ENCODE results near the gene CSNK1A1.
"Not testable (repeated sequence)": the region's sequence is repeated elsewhere in the genome, so short reads cannot be mapped to it uniquely, and the experiment has no call there.

The CSNK1A1 gene

DNA sequence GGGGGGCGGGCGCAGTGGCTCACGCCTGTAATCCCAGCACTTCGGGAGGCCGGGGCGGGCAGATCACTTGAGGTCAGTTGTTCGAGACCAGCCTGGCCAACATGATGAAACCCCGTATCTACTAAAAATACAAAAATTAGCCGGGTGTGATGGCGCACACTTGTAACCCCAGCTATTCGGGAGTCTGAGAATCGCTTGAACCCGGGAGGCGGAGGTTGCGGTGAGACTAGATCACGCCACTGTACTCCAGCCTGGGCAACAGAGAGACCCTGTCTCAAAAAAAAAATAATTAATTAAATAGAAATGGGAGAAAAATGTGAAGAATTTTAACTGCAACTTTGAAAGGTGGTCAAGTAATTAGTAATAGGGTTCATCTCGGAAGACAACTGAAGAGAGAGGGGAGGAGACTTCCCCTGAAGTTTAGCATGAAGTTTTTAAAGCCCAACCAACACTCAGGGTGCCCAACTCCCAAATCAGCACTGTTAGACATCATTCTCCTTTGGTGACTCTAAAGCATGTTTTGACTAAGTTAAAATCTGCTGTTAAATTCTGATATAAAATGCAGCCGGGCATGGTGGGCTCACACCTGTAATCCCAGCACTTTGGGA lies 1.4 kb upstream of the CSNK1A1 start:
- TF ChIP-seq POLR2A (IDR thresholded peaks at IDR 0.05; ENCODE audit: low read depth, low read length) = no peak
- no peak for DNase-seq (ENCODE audit: insufficient read length, low spot score)
- FAIRE-seq = no peak

- FAIRE-seq = no peak
- TF ChIP-seq POLR2A (IDR thresholded peaks at IDR 0.05; ENCODE audit: low read depth, low read length) = no peak
- DNase-seq (ENCODE audit: insufficient read length, low spot score) = no peak
These were observed 827 bp upstream of the CSNK1A1 start for GRCh38 chr5:149552038-149552494.

DNA sequence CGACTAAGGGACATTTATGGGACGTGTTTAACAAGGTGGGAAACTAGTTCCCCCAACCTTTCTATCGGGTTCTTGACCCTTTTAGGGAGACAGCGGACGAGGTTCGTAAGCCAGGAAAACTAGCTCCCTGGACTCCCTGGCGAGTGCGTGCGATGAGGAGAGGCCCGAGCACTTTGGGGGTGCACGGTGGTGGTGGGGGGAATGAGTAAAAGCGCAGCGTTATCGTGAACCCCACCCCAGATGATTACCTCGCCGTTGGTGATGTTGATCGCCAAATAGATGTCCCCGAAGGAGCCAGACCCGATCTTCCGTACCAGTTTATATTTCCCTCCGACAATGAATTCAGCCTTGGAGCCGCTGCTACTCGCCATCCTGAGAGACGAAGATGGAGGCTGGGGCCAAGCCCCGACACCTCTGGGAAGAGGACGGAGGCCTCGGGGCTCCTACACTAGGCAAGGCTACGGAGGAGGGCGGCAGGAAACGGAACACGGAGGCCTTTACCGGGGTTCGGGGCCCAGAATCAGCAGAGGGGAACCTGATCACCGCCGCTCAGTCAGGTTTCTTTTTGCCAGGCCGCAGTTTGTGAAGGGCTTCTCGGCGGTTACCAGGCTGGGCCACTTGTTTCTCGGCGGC lies 529 bp downstream of the CSNK1A1 start:
- TF ChIP-seq POLR2A (IDR thresholded peaks at IDR 0.05; ENCODE audit: low read depth, low read length) = no peak
- DNase-seq (ENCODE audit: insufficient read length, low spot score) (no peak), FAIRE-seq (no peak)

DNA sequence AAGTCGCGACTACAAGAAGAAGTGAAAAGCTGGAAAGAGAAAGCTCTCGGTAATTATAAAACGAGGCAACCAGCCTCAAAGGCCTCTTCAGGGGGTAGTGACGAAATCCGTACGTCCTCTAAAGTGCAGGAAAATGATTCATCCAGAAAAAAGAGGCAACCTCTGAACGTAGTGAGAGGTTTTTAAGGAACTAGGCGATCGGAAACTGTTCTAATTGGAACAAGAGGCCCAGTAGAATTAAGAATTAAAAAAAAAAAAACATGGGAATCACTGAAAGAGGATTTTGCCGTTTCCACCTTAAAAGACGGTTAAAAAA lies 1.0 kb downstream of the CSNK1A1 start:
- FAIRE-seq = no peak
- DNase-seq (ENCODE audit: insufficient read length, low spot score) = peak; percentile 11
- no peak for TF ChIP-seq POLR2A (IDR thresholded peaks at IDR 0.05; ENCODE audit: low read depth, low read length)

DNA sequence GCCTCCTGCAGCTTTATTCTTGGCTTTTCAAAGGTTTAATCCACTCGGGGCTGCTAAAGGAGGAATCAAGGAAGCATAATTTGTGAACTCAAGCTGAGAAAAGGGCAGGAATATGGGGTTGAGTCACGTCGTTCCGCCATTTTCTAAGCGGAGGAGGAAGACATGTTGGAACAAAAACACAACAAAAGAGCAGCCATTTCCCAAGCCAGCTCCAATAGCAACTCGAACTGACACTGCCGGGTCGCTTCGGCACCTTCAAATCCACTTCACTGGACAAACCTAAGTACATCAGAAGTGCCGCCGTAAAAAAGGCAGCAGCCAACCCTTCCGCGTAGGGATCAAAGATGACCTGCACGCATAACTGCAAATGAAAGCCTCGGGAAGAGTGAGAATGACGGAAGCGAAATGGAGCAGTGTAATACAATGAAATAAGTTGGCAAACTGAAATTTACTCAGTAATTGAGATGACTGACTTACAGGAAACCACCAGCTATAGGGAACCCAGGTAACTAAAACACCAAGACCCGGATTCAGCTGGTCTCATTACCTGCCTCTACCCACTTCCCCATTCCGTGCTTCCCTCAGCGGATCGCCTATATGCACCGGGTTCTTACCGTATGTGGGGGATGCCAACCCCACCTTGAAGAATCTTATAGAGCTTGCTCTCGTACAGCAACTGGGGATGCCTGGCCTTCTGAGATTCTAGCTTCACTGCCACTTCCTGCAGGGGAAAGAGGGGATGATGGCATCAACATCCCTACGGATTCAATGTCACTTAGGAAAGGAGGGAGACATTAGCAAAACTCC lies 1.6 kb downstream of the CSNK1A1 start:
- DNase-seq (ENCODE audit: insufficient read length, low spot score) = no peak
- no peak for TF ChIP-seq POLR2A (IDR thresholded peaks at IDR 0.05; ENCODE audit: low read depth, low read length)
- no peak for FAIRE-seq

DNA sequence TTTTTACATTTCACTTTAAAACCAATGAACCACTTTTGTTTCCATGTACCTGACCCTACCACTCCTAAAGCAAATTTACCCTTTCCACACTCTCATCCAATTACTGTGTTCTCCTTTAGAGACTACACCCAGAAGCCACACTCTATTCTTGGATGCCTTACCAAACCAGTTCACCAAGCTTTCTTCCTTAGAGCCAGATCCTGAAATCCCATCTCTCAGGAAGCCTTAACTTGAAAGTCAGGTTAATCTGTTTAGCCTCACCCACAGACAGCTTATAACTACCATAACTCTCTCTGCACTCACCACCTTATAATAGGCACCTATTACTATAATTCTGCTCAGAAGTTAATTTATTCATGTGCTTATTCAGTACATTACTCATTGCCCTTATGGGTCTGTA lies 4.3 kb downstream of the CSNK1A1 start:
- FAIRE-seq (no peak), DNase-seq (ENCODE audit: insufficient read length, low spot score) (no peak)
- no peak for TF ChIP-seq POLR2A (IDR thresholded peaks at IDR 0.05; ENCODE audit: low read depth, low read length)

GRCh38 chr5:149545327-149545726 lies 5.9 kb downstream of the CSNK1A1 start:
- TF ChIP-seq POLR2A (IDR thresholded peaks at IDR 0.05; ENCODE audit: low read depth, low read length) = no peak
- DNase-seq (ENCODE audit: insufficient read length, low spot score) = no peak
- FAIRE-seq = no peak

DNA sequence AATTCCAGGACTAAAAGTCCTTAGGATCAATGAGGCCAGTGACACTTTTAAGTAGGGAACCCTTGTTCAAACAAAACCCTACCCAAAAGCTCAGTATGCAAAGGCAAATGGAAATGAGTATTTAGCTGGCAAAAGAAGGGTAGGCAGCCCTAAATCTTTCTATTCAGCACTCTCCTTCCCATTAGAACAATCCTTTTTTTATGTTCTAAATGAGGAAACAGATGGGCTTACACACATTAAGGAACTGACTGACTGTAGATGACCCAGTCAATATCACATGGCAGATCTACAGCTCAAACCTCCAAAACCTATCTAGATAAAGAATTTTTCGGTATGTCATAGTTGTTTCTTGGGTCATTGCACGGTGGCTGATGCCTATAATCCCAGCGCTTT lies 7.2 kb downstream of the CSNK1A1 start:
- DNase-seq (ENCODE audit: insufficient read length, low spot score) = no peak
- FAIRE-seq = no peak
- no peak for TF ChIP-seq POLR2A (IDR thresholded peaks at IDR 0.05; ENCODE audit: low read depth, low read length)

- DNase-seq (ENCODE audit: insufficient read length, low spot score) (no peak), FAIRE-seq (no peak)
- TF ChIP-seq POLR2A (IDR thresholded peaks at IDR 0.05; ENCODE audit: low read depth, low read length) = no peak
These were observed 7.7 kb downstream of the CSNK1A1 start for GRCh38 chr5:149543361-149544027.

DNA sequence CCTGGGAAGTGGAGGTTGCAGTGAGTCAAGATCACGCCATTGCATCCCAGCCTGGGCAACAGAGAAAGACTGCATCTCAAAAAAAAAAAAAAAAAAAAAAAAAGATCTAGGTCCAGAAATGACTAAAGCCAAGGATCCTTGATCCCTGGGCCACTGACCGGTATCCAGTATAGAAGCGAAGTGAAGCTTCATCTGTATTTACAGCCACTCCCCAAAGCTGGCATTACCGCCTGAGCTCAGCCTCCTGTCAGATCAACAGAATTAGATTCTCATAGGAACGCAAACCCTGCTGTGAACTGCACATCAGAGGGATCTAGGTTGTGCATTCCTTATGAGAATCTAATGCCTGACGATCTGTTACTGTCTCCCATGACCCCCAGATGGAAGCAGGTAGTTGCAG lies 9.3 kb downstream of the CSNK1A1 start:
- no peak for FAIRE-seq
- no peak for DNase-seq (ENCODE audit: insufficient read length, low spot score)
- TF ChIP-seq POLR2A (IDR thresholded peaks at IDR 0.05; ENCODE audit: low read depth, low read length) = no peak

GRCh38 chr5:149540089-149540488 lies 11.2 kb downstream of the CSNK1A1 start:
- FAIRE-seq (no peak), DNase-seq (ENCODE audit: insufficient read length, low spot score) (no peak)
- no peak for TF ChIP-seq POLR2A (IDR thresholded peaks at IDR 0.05; ENCODE audit: low read depth, low read length)

GRCh38 chr5:149537374-149537975 lies 13.8 kb downstream of the CSNK1A1 start:
- DNase-seq (ENCODE audit: insufficient read length, low spot score) (no peak), FAIRE-seq (no peak)
- TF ChIP-seq POLR2A (IDR thresholded peaks at IDR 0.05; ENCODE audit: low read depth, low read length) = no peak

DNA sequence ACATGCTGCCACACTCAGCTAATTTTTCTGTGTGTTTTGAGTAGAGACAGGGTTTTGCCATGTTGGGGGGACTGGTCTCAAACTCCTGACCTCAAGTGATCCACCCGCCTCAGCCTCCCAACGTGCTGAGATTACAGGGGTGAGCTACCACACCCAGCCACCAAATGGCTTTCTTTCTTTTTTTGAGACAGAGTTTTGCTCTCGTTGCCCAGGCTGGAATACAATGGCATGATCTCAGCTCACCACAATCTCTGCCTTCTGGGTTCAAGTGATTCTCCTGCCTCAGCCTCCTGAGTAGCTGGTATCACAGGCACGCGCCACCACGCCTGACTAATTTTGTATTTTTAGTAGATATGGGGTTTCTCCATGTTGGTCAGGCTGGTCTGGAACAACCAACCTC lies 15.5 kb downstream of the CSNK1A1 start:
- DNase-seq (ENCODE audit: insufficient read length, low spot score); FAIRE-seq: not testable (repeated sequence)

- FAIRE-seq (no peak), DNase-seq (ENCODE audit: insufficient read length, low spot score) (no peak)
- TF ChIP-seq POLR2A (IDR thresholded peaks at IDR 0.05; ENCODE audit: low read depth, low read length) = no peak
These were observed 18.8 kb downstream of the CSNK1A1 start for GRCh38 chr5:149532413-149532812.
